DND-41 (cell line): ENCODE measurements around the gene TSPAN14.
"Not testable (repeated sequence)": the region's sequence is repeated elsewhere in the genome, so short reads cannot be mapped to it uniquely, and the experiment has no call there.

Source experiments
- ATAC-seq: fragments of 200-7000 bp; cut with Tn5 transposase; 3 replicates; pipeline ENCODE4 v1.9.1; 2021; ENCODE audit warnings: low read depth; ENCODE audit not compliant: insufficient read depth
- DNase-seq: peaks from one replicate; pipeline ENCODE4 v3.0.0-alpha.2; 2020
- H2AFZ ChIP-seq: 2 replicates; pipeline ENCODE4 v1.6.0; 2012; ENCODE audit warnings: low read depth, low read length
- H3K27ac ChIP-seq: 2 replicates; pipeline ENCODE4 v1.5.1; 2012; ENCODE audit warnings: low read length, inconsistent platforms
- H3K27me3 ChIP-seq: fragments of 200-600 bp; sonication (generic); 2 replicates; pipeline ENCODE4 v1.6.0; 2012; ENCODE audit warnings: low read length, mild to moderate bottlenecking, inconsistent platforms; ENCODE audit not compliant: insufficient read depth, poor library complexity
- H3K36me3 ChIP-seq: 2 replicates; pipeline ENCODE4 v1.5.1; 2012; ENCODE audit warnings: low read length, inconsistent platforms; ENCODE audit not compliant: insufficient read depth
- H3K4me1 ChIP-seq: 2 replicates; pipeline ENCODE4 v1.5.1; 2012; ENCODE audit warnings: mild to moderate bottlenecking, low read length; ENCODE audit not compliant: insufficient read depth
- H3K4me2 ChIP-seq: 2 replicates; pipeline ENCODE4 v1.6.0; 2012; ENCODE audit warnings: mild to moderate bottlenecking, moderate library complexity, low read length, inconsistent platforms; ENCODE audit not compliant: insufficient read depth
- H3K4me3 ChIP-seq, 2 experiments: fragments of 200-600 bp in 1 of 2; shearing (Covaris generic) in 1 of 2; 2 replicates each; pipeline ENCODE4 v1.5.1; 2012 to 2016; ENCODE audit warnings: inconsistent platforms in 2 of 2, low read length in 2 of 2, mild to moderate bottlenecking in 2 of 2, low read depth in 1 of 2, moderate library complexity in 1 of 2
- H3K79me2 ChIP-seq: 2 replicates; pipeline ENCODE4 v1.6.0; 2012; ENCODE audit warnings: low read length, inconsistent platforms; ENCODE audit not compliant: insufficient read depth
- H3K9ac ChIP-seq: 2 replicates; pipeline ENCODE4 v1.6.0; 2012; ENCODE audit warnings: low read depth, mild to moderate bottlenecking, inconsistent platforms, low read length, moderate library complexity
- H3K9me3 ChIP-seq: 2 replicates; pipeline ENCODE4 v1.5.1; 2012; ENCODE audit warnings: low read length, moderate library complexity, mild to moderate bottlenecking, inconsistent platforms; ENCODE audit not compliant: insufficient read depth, severe bottlenecking
- H4K20me1 ChIP-seq: 2 replicates; pipeline ENCODE4 v1.6.0; 2012; ENCODE audit warnings: low read length; ENCODE audit not compliant: insufficient read depth
- CTCF ChIP-seq: IDR thresholded peaks from 2 replicates; pipeline ENCODE4 v1.5.1; 2012; ENCODE audit warnings: borderline replicate concordance, low read length, moderate library complexity, mild to moderate bottlenecking; ENCODE audit not compliant: poor library complexity, severe bottlenecking; ENCODE audit errors: extremely low read depth
- EZH2 ChIP-seq: IDR thresholded peaks from 3 replicates; pipeline ENCODE4 v1.6.1; 2012; ENCODE audit warnings: borderline replicate concordance, low read depth, mild to moderate bottlenecking, moderate library complexity, low read length, inconsistent platforms; ENCODE audit not compliant: severe bottlenecking

Gene TSPAN14

GRCh38 chr10:80530251-80530650, 76.1 kb downstream of the TSPAN14 start:
- DNase-seq (no peak), ATAC-seq (peak; percentile 49; the same call in 2 of the 3 replicates)
- no peaks in the 10 kb centered on the region for H4K20me1 ChIP-seq
- no peaks in the 10 kb centered on the region for H3K9me3 ChIP-seq
- no peaks in the 10 kb centered on the region for H3K4me1 ChIP-seq
- H3K4me3 ChIP-seq, result no peak overlapping the region
- no peak overlapping the region for H3K9ac ChIP-seq
- H3K79me2 ChIP-seq, result no peaks in the 10 kb centered on the region
- H3K36me3 ChIP-seq, result no peaks in the 10 kb centered on the region
- no peaks in the 10 kb centered on the region for H3K27me3 ChIP-seq
- no peak overlapping the region for H3K27ac ChIP-seq
- TF ChIP-seq CTCF (peak; percentile 37), EZH2 (no peak)
- H2AFZ ChIP-seq, result no peak overlapping the region
- no peak overlapping the region for H3K4me2 ChIP-seq

- Histone ChIP-seq H3K4me1 (no peaks in the 10 kb centered on the region), H3K4me2 (no peak overlapping the region), H3K27me3 (no peaks in the 10 kb centered on the region), H3K36me3 (no peaks in the 10 kb centered on the region), H4K20me1 (no peaks in the 10 kb centered on the region), H2AFZ (no peak overlapping the region), H3K79me2 (no peaks in the 10 kb centered on the region), H3K4me3 (no peak overlapping the region), H3K9me3 (no peaks in the 10 kb centered on the region), H3K9ac (no peak overlapping the region), H3K27ac (no peak overlapping the region)
- TF ChIP-seq CTCF, result no peak
- TF ChIP-seq EZH2, result no peak
- DNase-seq (no peak), ATAC-seq (no peak)
These were observed 76.7 kb downstream of the TSPAN14 start for GRCh38 chr10:80530816-80531215.

DNA sequence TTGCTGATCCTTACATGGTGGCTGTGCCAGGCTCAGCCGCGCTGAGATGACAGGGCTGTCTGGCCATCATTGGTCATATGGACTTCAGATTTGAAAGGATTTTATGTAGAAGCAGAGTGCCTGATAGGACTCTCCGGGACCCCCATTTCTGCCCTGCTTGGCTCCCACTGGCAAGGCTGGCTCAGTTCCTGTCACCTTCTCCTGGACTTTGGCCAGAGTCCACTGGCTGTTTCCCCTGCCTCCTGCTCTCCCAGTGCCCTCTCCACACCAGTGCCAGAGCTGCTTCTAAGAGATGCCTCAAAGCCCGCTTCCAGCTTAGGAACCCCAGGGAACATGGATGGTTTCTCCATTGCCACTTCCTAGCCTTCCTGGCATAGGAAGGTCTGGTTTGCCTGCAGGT, 78.5 kb downstream of the TSPAN14 start:
- no peak for ATAC-seq
- Histone ChIP-seq H3K27me3 (no peaks in the 10 kb centered on the region), H3K27ac (no peak overlapping the region), H3K4me2 (no peak overlapping the region), H3K4me3 (no peak overlapping the region), H3K4me1 (no peaks in the 10 kb centered on the region), H2AFZ (no peak overlapping the region), H3K36me3 (no peaks in the 10 kb centered on the region), H3K9me3 (no peaks in the 10 kb centered on the region), H3K9ac (no peak overlapping the region), H4K20me1 (no peaks in the 10 kb centered on the region), H3K79me2 (no peaks in the 10 kb centered on the region)
- TF ChIP-seq EZH2, result no peak
- no peak for TF ChIP-seq CTCF
- no peak for DNase-seq

DNA sequence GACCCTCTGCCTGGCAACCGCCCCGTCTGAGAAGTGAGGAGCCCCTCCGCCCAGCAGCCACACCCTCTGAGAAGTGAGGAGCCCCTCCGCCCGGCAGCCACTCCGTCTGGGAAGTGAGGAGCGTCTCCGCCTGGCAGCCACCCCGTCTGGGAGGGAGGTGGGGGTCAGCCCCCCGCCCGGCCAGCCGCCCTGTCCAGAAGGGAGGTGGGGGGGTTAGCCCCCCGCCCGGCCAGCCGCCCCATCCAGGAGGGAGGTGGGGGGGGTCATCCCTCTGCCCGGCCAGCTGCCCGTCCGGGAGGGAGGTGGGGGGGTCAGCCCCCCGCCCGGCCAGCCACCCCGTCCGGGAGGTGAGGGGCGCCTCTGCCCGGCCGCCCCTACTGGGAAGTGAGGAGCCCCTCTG, 79.9 kb downstream of the TSPAN14 start:
- H3K4me1 ChIP-seq, H3K9ac ChIP-seq, H3K36me3 ChIP-seq, H3K4me2 ChIP-seq, H3K79me2 ChIP-seq, H3K27me3 ChIP-seq, H3K27ac ChIP-seq, DNase-seq, H2AFZ ChIP-seq, ATAC-seq, H3K4me3 ChIP-seq, H3K9me3 ChIP-seq, H4K20me1 ChIP-seq: not testable (repeated sequence)

GRCh38 chr10:80534646-80535045, 80.5 kb downstream of the TSPAN14 start:
- H2AFZ ChIP-seq, H3K79me2 ChIP-seq, H3K36me3 ChIP-seq, H3K4me1 ChIP-seq, H3K9me3 ChIP-seq, H3K27me3 ChIP-seq, H3K27ac ChIP-seq, H4K20me1 ChIP-seq, H3K4me2 ChIP-seq, ATAC-seq, H3K9ac ChIP-seq, DNase-seq, H3K4me3 ChIP-seq: not testable (repeated sequence)
